Amniotic epithelial cell (primary cell): ENCODE results near the gene SIGLEC12.
"Not testable (repeated sequence)": the region's sequence is repeated elsewhere in the genome, so short reads cannot be mapped to it uniquely, and the experiment has no call there.

Source experiments
- DNase-seq: peaks from one replicate; pipeline ENCODE4 v3.0.0-alpha.2; 2010; ENCODE audit warnings: low read depth

The SIGLEC12 gene

GRCh38 chr19:51521781-51522180, 20.2 kb upstream of the SIGLEC12 start:
- no peak for DNase-seq

GRCh38 chr19:51521357-51521756, 19.8 kb upstream of the SIGLEC12 start:
- no peak for DNase-seq

GRCh38 chr19:51520728-51521127, 19.1 kb upstream of the SIGLEC12 start:
- no peak for DNase-seq

- peak; percentile 48 for DNase-seq
Measured at GRCh38 chr19:51514866-51515481, 13.4 kb upstream of the SIGLEC12 start.

GRCh38 chr19:51513968-51514367, 12.4 kb upstream of the SIGLEC12 start:
- DNase-seq, result no peak

GRCh38 chr19:51511353-51511752, 9.8 kb upstream of the SIGLEC12 start:
- DNase-seq, result no peak

- no peak for DNase-seq
Measured at GRCh38 chr19:51509823-51510660, 8.4 kb upstream of the SIGLEC12 start.

- DNase-seq, result no peak
Measured at GRCh38 chr19:51508059-51508733, 6.6 kb upstream of the SIGLEC12 start.

- DNase-seq, result no peak
Measured at GRCh38 chr19:51507640-51508058, 6.0 kb upstream of the SIGLEC12 start.

- no peak for DNase-seq
Measured at GRCh38 chr19:51507192-51507591, 5.6 kb upstream of the SIGLEC12 start.

GRCh38 chr19:51505904-51506303, 4.3 kb upstream of the SIGLEC12 start:
- DNase-seq, result no peak

- no peak for DNase-seq
Measured at GRCh38 chr19:51503896-51504295, 2.3 kb upstream of the SIGLEC12 start.

GRCh38 chr19:51503286-51503817, 1.8 kb upstream of the SIGLEC12 start:
- no peak for DNase-seq

- not testable (repeated sequence) for DNase-seq
Measured at GRCh38 chr19:51500931-51501330, 669 bp downstream of the SIGLEC12 start.

GRCh38 chr19:51497666-51498065, 3.9 kb downstream of the SIGLEC12 start:
- no peak for DNase-seq

GRCh38 chr19:51493776-51494175, 7.8 kb downstream of the SIGLEC12 start:
- DNase-seq, result no peak

- DNase-seq, result no peak
Measured at GRCh38 chr19:51491586-51491985, 10.0 kb downstream of the SIGLEC12 start.

GRCh38 chr19:51490676-51491075, 10.9 kb downstream of the SIGLEC12 start:
- DNase-seq, result no peak

- DNase-seq, result no peak
Measured at GRCh38 chr19:51489113-51489512, 12.5 kb downstream of the SIGLEC12 start.

- DNase-seq, result no peak
Measured at GRCh38 chr19:51488491-51488890, 13.1 kb downstream of the SIGLEC12 start.

- DNase-seq, result no peak
Measured at GRCh38 chr19:51485960-51486660, 15.5 kb downstream of the SIGLEC12 start.

GRCh38 chr19:51480590-51480989, 21.0 kb downstream of the SIGLEC12 start:
- no peak for DNase-seq
